Colonic mucosa (tissue), 4 donors: ENCODE data around the gene ITGB3BP. TPM values are rescaled to one million over a fixed set of nuclear protein-coding genes. Genes with fewer than 3 reads are reported as not detected.

Experiments
- DNase-seq: peaks from one replicate; pipeline ENCODE4 v3.0.0-alpha.2; 2020
- H3K27ac ChIP-seq: fragments of 200-600 bp; one replicate; pipeline ENCODE4 v1.8.0; 2021
- H3K27me3 ChIP-seq: fragments of 200-600 bp; one replicate; pipeline ENCODE4 v1.8.0; 2021
- H3K36me3 ChIP-seq: fragments of 200-600 bp; one replicate; pipeline ENCODE4 v1.8.0; 2021
- H3K4me1 ChIP-seq: fragments of 200-600 bp; one replicate; pipeline ENCODE4 v1.8.0; 2021; ENCODE audit warnings: mild to moderate bottlenecking
- H3K4me3 ChIP-seq: fragments of 200-600 bp; one replicate; pipeline ENCODE4 v1.8.0; 2021
- H3K9ac ChIP-seq, 2 donors: one replicate each; pipeline ENCODE4 v1.7.0; 2013; ENCODE audit warnings: control low read depth in 2 of 2, low read depth in 2 of 2, low read length in 2 of 2
- H3K9me3 ChIP-seq: fragments of 200-600 bp; one replicate; pipeline ENCODE4 v1.8.0; 2021
- intact Hi-C: fragments of 100-400 bp; cut with DNase I; formaldehyde crosslinking; loops from one replicate; pipeline ENCODE4 v1.14.1; 2022
- total RNA-seq, 2 donors: library from RNA; stranded (reverse); fragmentation: NEBNext Ultra II Directional in 1 of 2; extraction: Animal tissue kit (Norgen Biotek cat#: 25700) in 1 of 2; gene quantifications; one replicate each; pipeline ENCODE4 v1.2.1, GENCODE V29; 2021
- TF ChIP-seq, protein P1 (sequence below): fragments of 200-600 bp; IDR thresholded peaks from one replicate; pipeline ENCODE4 v1.8.0; 2022; ENCODE audit warnings: antibody characterized with exemption, mild to moderate bottlenecking
- donor health status: healthy.
- donor health status: DM: no; HTN: no; CAD: no.
- donor health status: DM: no; HTN: no; CAD: no.

The ITGB3BP gene
- total RNA-seq, 2 donors from 2014 or later, result 14.5 to 19.7 TPM

- TF ChIP-seq, protein P1, sequence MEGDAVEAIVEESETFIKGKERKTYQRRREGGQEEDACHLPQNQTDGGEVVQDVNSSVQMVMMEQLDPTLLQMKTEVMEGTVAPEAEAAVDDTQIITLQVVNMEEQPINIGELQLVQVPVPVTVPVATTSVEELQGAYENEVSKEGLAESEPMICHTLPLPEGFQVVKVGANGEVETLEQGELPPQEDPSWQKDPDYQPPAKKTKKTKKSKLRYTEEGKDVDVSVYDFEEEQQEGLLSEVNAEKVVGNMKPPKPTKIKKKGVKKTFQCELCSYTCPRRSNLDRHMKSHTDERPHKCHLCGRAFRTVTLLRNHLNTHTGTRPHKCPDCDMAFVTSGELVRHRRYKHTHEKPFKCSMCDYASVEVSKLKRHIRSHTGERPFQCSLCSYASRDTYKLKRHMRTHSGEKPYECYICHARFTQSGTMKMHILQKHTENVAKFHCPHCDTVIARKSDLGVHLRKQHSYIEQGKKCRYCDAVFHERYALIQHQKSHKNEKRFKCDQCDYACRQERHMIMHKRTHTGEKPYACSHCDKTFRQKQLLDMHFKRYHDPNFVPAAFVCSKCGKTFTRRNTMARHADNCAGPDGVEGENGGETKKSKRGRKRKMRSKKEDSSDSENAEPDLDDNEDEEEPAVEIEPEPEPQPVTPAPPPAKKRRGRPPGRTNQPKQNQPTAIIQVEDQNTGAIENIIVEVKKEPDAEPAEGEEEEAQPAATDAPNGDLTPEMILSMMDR, result no peak
Observed at GRCh38 chr1:63512584-63512983, 10.4 kb downstream of the ITGB3BP start.

DNA sequence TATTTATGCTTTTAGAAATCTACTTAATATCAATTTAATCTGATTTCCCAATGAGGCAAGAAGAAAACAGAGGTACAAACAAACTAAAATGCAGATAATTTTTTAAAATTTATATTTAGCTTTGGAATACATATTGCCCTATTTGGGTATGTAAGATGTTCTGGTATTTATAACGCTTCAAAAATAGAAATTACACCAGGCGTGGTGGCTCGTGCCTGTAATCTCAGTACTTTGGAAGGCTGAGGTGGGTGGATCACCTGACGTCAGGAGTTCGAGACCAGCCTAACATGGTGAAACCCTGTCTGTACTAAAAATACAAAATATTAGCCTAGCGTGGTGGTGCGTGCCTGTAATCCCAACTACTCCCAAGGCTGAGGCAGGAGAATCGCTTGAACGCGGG is 13.3 kb downstream of the ITGB3BP start:
- TF ChIP-seq, protein P1, result no peak
- H3K27me3 ChIP-seq, result no peaks in the 10 kb centered on the region
- H3K9ac ChIP-seq, result no peak overlapping the region
- H3K36me3 ChIP-seq, result no peaks in the 10 kb centered on the region
- no peaks in the 10 kb centered on the region for H3K9me3 ChIP-seq
- DNase-seq, result no peak
- no peak overlapping the region for H3K4me3 ChIP-seq
- intact Hi-C loops, result no loop called here
- no peaks in the 10 kb centered on the region for H3K4me1 ChIP-seq
- H3K27ac ChIP-seq, result no peak overlapping the region

More at GRCh38 chr1:63512584-63512983, 10.4 kb downstream of the ITGB3BP start:
- intact Hi-C loops, result no loop called here
- no peak for DNase-seq
- Histone ChIP-seq H3K27ac (no peak overlapping the region), H3K36me3 (no peaks in the 10 kb centered on the region), H3K4me3 (no peak overlapping the region), H3K27me3 (no peaks in the 10 kb centered on the region), H3K9ac (no peak overlapping the region), H3K9me3 (no peaks in the 10 kb centered on the region), H3K4me1 (no peaks in the 10 kb centered on the region)

- Histone ChIP-seq H3K27ac (no peak overlapping the region), H3K9ac (no peak overlapping the region), H3K4me1 (no peaks in the 10 kb centered on the region), H3K4me3 (no peak overlapping the region), H3K9me3 (no peaks in the 10 kb centered on the region), H3K36me3 (no peaks in the 10 kb centered on the region), H3K27me3 (no peaks in the 10 kb centered on the region)
- DNase-seq, result no peak
- TF ChIP-seq, protein P1, result no peak
- intact Hi-C loops, result no loop called here
Observed at GRCh38 chr1:63506782-63507181, 16.2 kb downstream of the ITGB3BP start.

DNA sequence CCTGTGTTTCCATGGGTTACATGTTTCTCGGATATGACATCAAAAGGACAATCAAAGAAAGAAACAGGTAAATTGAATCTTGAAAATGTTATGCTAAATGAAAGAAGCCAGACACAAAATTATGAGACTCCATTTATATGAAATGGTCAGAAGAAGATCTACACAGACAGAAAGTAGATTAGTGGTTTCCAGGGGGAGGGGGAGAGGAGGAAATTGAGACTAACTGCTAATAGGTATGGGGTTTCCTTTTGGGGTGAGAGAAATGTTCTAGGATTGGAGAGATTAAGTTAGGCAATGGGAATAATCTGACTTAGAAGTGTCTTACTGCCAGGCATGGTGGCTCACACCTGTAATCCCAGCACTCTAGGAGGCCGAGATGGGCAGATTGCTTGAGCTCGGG is 21.8 kb downstream of the ITGB3BP start:
- TF ChIP-seq, protein P1, result no peak
- no peaks in the 10 kb centered on the region for H3K36me3 ChIP-seq
- intact Hi-C loops, result no loop called here
- no peak overlapping the region for H3K4me3 ChIP-seq
- no peaks in the 10 kb centered on the region for H3K27me3 ChIP-seq
- no peak overlapping the region for H3K9ac ChIP-seq
- DNase-seq, result no peak
- H3K4me1 ChIP-seq, result no peaks in the 10 kb centered on the region
- H3K9me3 ChIP-seq, result no peaks in the 10 kb centered on the region
- no peak overlapping the region for H3K27ac ChIP-seq

DNA sequence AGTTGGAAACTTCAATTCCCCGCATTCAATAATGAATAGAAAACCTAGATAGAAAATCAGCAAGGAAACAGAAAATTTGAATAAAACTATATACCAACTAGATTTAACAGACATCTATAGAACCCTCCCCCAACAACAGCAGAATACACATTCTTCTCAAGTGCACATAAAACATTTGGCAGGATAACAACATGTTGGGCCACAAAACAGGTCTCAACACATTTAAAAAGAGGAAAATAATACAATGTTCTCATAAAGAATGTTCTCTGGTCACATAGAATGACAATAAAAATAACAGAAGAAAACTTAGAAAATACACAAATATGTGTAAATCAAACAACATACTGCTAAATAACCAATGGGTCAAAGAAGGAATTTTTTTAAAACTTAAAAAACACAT is 24.9 kb downstream of the ITGB3BP start:
- intact Hi-C loops, result no loop called here
- TF ChIP-seq, protein P1, result no peak
- no peaks in the 10 kb centered on the region for H3K4me1 ChIP-seq
- no peaks in the 10 kb centered on the region for H3K27me3 ChIP-seq
- no peak for DNase-seq
- H3K27ac ChIP-seq, result no peak overlapping the region
- H3K4me3 ChIP-seq, result no peak overlapping the region
- no peaks in the 10 kb centered on the region for H3K9me3 ChIP-seq
- no peak overlapping the region for H3K9ac ChIP-seq
- H3K36me3 ChIP-seq, result no peaks in the 10 kb centered on the region

DNA sequence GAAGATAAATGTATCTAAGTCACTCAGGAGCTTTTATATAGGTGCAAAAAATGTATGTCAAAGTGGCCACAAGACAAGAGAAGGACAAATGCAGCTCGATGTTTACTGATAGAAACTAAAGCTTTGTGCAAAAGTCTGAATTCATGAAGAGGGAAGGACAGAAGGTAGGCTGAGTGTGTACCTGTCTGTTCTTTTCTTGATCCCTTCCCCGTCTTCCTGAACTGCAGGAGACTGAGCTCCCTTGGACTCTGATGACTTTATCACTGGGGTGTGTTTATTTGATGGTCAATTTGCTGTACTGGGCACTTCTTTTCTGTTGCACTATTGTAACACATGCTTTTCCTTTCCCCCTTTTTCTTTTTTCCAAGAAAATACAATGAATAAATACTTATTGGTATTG is 25.4 kb downstream of the ITGB3BP start:
- H3K4me3 ChIP-seq, result no peak overlapping the region
- DNase-seq, result no peak
- TF ChIP-seq, protein P1, result no peak
- H3K27me3 ChIP-seq, result no peaks in the 10 kb centered on the region
- no peaks in the 10 kb centered on the region for H3K9me3 ChIP-seq
- no peak overlapping the region for H3K9ac ChIP-seq
- no peaks in the 10 kb centered on the region for H3K36me3 ChIP-seq
- no peaks in the 10 kb centered on the region for H3K4me1 ChIP-seq
- intact Hi-C loops, result no loop called here
- no peak overlapping the region for H3K27ac ChIP-seq
